ENCODE measurements around the gene RAD51B. TPM values are rescaled to one million over a fixed set of nuclear protein-coding genes. Genes with fewer than 3 reads are reported as not detected.

RAD51B gene
- total and polyA plus RNA-seq, 2 experiments from 2014 or later, result 11.7 to 17.8 TPM

GRCh38 chr14:68576496-68577244, 757.1 kb downstream of the RAD51B start:
- Histone ChIP-seq H3K4me3 (no peak overlapping the region), H3K27ac (no peak overlapping the region)
- TF ChIP-seq, protein P1, sequence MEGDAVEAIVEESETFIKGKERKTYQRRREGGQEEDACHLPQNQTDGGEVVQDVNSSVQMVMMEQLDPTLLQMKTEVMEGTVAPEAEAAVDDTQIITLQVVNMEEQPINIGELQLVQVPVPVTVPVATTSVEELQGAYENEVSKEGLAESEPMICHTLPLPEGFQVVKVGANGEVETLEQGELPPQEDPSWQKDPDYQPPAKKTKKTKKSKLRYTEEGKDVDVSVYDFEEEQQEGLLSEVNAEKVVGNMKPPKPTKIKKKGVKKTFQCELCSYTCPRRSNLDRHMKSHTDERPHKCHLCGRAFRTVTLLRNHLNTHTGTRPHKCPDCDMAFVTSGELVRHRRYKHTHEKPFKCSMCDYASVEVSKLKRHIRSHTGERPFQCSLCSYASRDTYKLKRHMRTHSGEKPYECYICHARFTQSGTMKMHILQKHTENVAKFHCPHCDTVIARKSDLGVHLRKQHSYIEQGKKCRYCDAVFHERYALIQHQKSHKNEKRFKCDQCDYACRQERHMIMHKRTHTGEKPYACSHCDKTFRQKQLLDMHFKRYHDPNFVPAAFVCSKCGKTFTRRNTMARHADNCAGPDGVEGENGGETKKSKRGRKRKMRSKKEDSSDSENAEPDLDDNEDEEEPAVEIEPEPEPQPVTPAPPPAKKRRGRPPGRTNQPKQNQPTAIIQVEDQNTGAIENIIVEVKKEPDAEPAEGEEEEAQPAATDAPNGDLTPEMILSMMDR (IDR thresholded peaks at IDR 0.05; ENCODE audit: low read depth, low read length), result no peak

GRCh38 chr14:68577802-68578541, 758.4 kb downstream of the RAD51B start:
- Histone ChIP-seq H3K9me3 (ENCODE audit: low read depth) (no peaks in the 10 kb centered on the region), H3K4me3 (no peak overlapping the region), H3K27me3 (no peaks in the 10 kb centered on the region), H3K4me1 (ENCODE audit: low read depth) (no peaks in the 10 kb centered on the region), H3K27ac (peak overlapping the region; percentile 10), H3K36me3 (no peaks in the 10 kb centered on the region)
- peak; percentile 62 to 99 for DNase-seq (ENCODE audit: low read depth in 1 of 2, low spot score in 1 of 2)
- TF ChIP-seq, protein P1 (IDR thresholded peaks at IDR 0.05; ENCODE audit: low read depth, low read length), result no peak

More at GRCh38 chr14:68576496-68577244, 757.1 kb downstream of the RAD51B start:
- Histone ChIP-seq H3K36me3 (no peaks in the 10 kb centered on the region), H3K9me3 (ENCODE audit: low read depth) (no peaks in the 10 kb centered on the region), H3K4me1 (ENCODE audit: low read depth) (no peaks in the 10 kb centered on the region), H3K27me3 (no peaks in the 10 kb centered on the region)
- DNase-seq (ENCODE audit: low read depth in 1 of 2, low spot score in 1 of 2), result peak in 1 of 2 donors; percentile 47

- DNase-seq (ENCODE audit: low read depth in 1 of 2, low spot score in 1 of 2), result no peak
- Histone ChIP-seq H3K36me3 (no peaks in the 10 kb centered on the region), H3K4me1 (ENCODE audit: low read depth) (no peaks in the 10 kb centered on the region)
These were observed 759.0 kb downstream of the RAD51B start for GRCh38 chr14:68578597-68578996.

DNA sequence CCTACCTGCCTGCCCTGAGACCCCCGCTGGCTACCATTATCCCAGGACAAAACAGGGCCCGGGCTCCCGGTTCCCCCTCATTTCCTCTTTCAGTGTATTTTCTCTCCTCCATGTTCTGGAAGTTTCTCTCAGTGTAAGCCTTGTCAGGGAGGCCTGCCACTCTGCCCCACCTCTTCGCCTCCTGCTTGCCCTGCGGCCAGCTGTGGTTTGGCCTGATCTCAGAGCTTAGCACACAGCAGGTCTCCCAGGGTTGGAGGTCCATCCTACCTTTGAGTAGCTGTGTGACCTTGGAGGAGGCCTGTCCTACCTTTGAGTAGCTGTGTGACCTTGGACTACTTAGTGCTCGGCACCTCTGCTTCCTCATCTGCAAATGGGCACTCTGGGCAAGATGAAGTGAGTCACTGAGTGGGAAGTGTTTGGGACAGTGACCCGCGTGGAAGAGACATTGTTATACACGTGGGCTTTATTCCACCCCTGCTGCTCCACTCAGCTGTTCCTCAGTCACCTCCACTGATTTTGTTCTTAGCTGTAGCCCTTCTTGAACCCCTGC, 760.6 kb downstream of the RAD51B start:
- Histone ChIP-seq H3K9me3 (ENCODE audit: low read depth) (no peaks in the 10 kb centered on the region), H3K27me3 (no peaks in the 10 kb centered on the region), H3K4me1 (ENCODE audit: low read depth) (peaks cover 14% of the 10 kb centered on the region), H3K27ac (no peak overlapping the region), H3K36me3 (no peaks in the 10 kb centered on the region), H3K4me3 (no peak overlapping the region)
- no peak for DNase-seq (ENCODE audit: low read depth in 1 of 2, low spot score in 1 of 2)
- TF ChIP-seq, protein P1 (IDR thresholded peaks at IDR 0.05; ENCODE audit: low read depth, low read length), result no peak

More at GRCh38 chr14:68578597-68578996, 759.0 kb downstream of the RAD51B start:
- TF ChIP-seq, protein P1 (IDR thresholded peaks at IDR 0.05; ENCODE audit: low read depth, low read length), result no peak
- H3K27ac ChIP-seq, result no peak overlapping the region
- H3K4me3 ChIP-seq, result no peak overlapping the region
- no peaks in the 10 kb centered on the region for H3K27me3 ChIP-seq
- no peaks in the 10 kb centered on the region for H3K9me3 ChIP-seq (ENCODE audit: low read depth)

- H3K36me3 ChIP-seq, result no peaks in the 10 kb centered on the region
- no peaks in the 10 kb centered on the region for H3K9me3 ChIP-seq (ENCODE audit: low read depth)
- H3K4me1 ChIP-seq (ENCODE audit: low read depth), result peaks cover 18% of the 10 kb centered on the region
- H3K27ac ChIP-seq, result no peak overlapping the region
- DNase-seq (ENCODE audit: low read depth in 1 of 2, low spot score in 1 of 2), result no peak
- TF ChIP-seq, protein P1 (IDR thresholded peaks at IDR 0.05; ENCODE audit: low read depth, low read length), result no peak
- H3K4me3 ChIP-seq, result no peak overlapping the region
- H3K27me3 ChIP-seq, result no peaks in the 10 kb centered on the region
These were observed 761.1 kb downstream of the RAD51B start for GRCh38 chr14:68580671-68581070.
